Hindlimb muscle (tissue), 1 donor: ENCODE data around the gene FAM219A. TPM values are rescaled to one million over a fixed set of nuclear protein-coding genes. Genes with fewer than 3 reads are reported as not detected.

ENCODE experiments used
- DNase-seq: peaks from one replicate; pipeline ENCODE4 v3.0.0-alpha.2; 2013
- polyA plus RNA-seq: library from polyadenylated mRNA; unstranded; fragments of 120-200 nt; gene quantifications from one replicate; pipeline ENCODE4 v1.2.1, GENCODE V29; 2013; ENCODE audit not compliant: insufficient read length

Gene FAM219A
- polyA plus RNA-seq, result 14.1 TPM

- DNase-seq, result peak; percentile 99
Observed at GRCh38 chr9:34458013-34458958, at the start of gene FAM219A, which contains the start of gene DNAI1. TSS of gene FAM219A (minus strand) at chr9:34458570. CDS start at chr9:34458263, 307 bp downstream. TSS of gene DNAI1 (plus strand) at chr9:34458805. CDS start at chr9:34459006, 201 bp downstream.

- DNase-seq, result no peak
Observed at GRCh38 chr9:34507966-34508365, 49.6 kb upstream of the FAM219A start.

GRCh38 chr9:34507556-34507955, 49.2 kb upstream of the FAM219A start:
- DNase-seq, result no peak

- no peak for DNase-seq
Observed at GRCh38 chr9:34506623-34507022, 48.3 kb upstream of the FAM219A start.

GRCh38 chr9:34505370-34506120, 47.2 kb upstream of the FAM219A start:
- DNase-seq, result no peak

- no peak for DNase-seq
Observed at GRCh38 chr9:34503406-34503805, 45.0 kb upstream of the FAM219A start.

GRCh38 chr9:34502891-34503290, 44.5 kb upstream of the FAM219A start:
- no peak for DNase-seq

GRCh38 chr9:34502471-34502870, 44.1 kb upstream of the FAM219A start:
- DNase-seq, result no peak

- DNase-seq, result peak; percentile 67
Observed at GRCh38 chr9:34501889-34502425, 43.6 kb upstream of the FAM219A start.

- DNase-seq, result no peak
Observed at GRCh38 chr9:34501372-34501771, 43.0 kb upstream of the FAM219A start.

- peak; percentile 54 for DNase-seq
Observed at GRCh38 chr9:34500623-34501267, 42.4 kb upstream of the FAM219A start.

- DNase-seq, result no peak
Observed at GRCh38 chr9:34499076-34499475, 40.7 kb upstream of the FAM219A start.

GRCh38 chr9:34498553-34498952, 40.2 kb upstream of the FAM219A start:
- no peak for DNase-seq

- no peak for DNase-seq
Observed at GRCh38 chr9:34496149-34496712, 37.9 kb upstream of the FAM219A start.

GRCh38 chr9:34493972-34494535, 35.7 kb upstream of the FAM219A start:
- peak; percentile 63 for DNase-seq

GRCh38 chr9:34492051-34492450, 33.7 kb upstream of the FAM219A start:
- DNase-seq, result no peak

- DNase-seq, result no peak
Observed at GRCh38 chr9:34491596-34491995, 33.2 kb upstream of the FAM219A start.

GRCh38 chr9:34490760-34491159, 32.4 kb upstream of the FAM219A start:
- DNase-seq, result no peak

GRCh38 chr9:34490360-34490759, 32.0 kb upstream of the FAM219A start:
- DNase-seq, result no peak

- DNase-seq, result no peak
Observed at GRCh38 chr9:34486572-34486971, 28.2 kb upstream of the FAM219A start.

- DNase-seq, result no peak
Observed at GRCh38 chr9:34485822-34486221, 27.5 kb upstream of the FAM219A start.

GRCh38 chr9:34484678-34485077, 26.3 kb upstream of the FAM219A start:
- no peak for DNase-seq
